HG03432 (cell line): ENCODE measurements around the gene SULT1A4.
"Not testable (repeated sequence)": the region's sequence is repeated elsewhere in the genome, so short reads cannot be mapped to it uniquely, and the experiment has no call there.

ENCODE experiments used
- ATAC-seq: cut with Tn5 transposase; IDR thresholded peaks from one replicate; pipeline ENCODE4 v1.9.1; 2021; ENCODE audit warnings: mild to moderate bottlenecking, moderate library complexity; ENCODE audit not compliant: unreplicated experiment

The SULT1A4 gene

DNA sequence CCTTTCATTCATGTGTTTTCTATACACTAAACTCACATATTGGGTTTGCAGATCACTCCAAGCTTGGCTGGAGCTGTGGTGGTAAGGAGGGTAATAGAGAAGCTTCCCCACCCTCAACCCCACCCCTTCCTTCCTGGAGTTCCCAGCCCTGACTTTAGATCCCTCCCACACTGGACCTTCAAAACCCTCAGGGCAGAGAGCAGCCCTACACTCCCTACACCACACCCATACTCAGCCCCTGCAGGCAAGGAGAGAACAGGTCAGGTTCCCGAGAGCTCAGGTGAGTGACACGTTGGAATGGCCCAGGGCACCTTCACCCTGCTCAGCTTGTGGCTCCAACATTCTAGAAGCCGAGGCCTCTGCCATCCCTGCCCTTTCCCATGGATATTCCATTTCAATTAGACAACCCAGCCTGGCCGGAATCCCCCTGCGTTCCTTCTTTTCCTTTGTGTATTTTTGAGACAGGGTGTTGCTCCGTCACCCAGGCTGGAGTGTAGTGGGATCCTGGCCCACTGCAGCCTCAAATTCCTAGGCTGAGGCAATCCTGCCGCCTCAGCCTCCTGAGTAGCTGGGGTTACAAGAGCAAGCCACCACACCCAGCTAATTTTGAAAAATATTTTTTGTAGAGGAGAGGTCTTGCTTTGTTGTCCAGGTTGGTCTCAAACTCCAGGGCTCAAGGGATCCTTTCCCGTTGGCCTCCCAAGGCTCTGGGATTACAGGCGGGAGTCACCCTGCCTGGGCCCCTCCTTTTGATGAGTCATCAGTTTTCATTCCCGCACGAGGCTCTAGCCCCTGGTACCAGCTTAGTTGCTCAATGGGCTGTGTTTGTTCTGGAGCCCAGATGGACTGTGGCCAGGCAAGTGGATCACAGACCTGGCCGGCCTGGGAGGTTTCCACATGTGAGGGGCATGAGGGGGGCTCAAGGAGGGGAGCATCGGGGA lies at the start of gene SULT1A4:
Gene SULT1A4, plus strand, starts transcription at position 208 of the 941 bp plus-strand sequence. CDS start 1,473 bp downstream, outside the sequence.
- not testable (repeated sequence) for ATAC-seq

DNA sequence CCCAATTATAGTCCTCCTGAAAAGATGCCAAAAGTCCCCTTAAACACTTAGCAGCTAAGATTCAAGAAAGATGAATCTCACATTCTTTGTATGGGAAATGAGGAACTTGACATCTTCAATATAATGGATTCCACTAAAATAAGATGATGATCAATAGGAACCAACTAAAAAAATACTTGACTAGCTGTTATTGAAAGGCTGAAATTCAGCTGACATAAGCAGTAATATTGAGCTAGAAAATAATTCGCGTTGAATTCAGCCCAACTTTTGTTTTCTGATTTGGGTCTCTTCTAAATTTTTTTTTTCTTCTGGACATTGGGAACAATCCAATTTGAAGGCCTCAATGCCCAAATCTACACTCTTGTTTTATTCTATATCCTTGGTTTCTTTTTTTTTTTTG lies 36.1 kb upstream of the SULT1A4 start:
- ATAC-seq = not testable (repeated sequence)

DNA sequence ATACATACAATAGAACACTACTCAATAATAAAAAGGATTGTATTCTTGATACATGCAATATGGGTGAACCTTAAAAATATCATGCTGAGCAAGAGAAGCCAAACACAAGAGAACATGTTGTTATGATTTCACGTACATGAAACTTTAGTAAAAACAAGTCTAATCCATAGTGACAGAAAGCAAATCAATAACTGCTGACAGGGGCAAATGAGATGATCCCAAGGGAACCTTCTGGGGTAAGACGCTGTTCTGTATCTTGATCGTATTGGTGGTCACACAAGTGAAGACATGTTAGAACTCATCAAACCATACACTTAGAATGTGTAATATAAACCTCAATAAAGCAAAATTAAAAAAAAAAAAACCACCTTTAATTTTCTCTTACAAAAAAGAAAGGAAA lies 34.3 kb upstream of the SULT1A4 start:
- not testable (repeated sequence) for ATAC-seq

DNA sequence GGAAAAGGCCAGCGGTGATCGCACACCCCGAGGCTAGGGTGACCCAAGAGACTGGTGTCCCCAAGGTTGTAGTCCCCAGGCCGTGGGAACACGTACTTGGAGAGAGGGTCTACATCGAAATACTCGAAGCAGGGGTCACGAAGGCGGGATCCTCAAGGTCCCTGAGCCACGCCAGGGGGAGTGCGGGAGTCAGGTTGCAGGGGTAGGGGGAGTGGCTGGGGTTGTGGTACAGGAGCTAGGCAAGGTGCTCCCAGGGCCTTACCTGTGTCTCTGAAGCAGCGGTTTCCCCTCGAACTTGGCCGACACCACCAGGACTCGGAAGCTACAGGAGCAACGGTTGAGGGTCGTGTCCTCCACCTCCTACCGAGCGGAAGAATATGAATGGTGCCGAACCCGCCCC lies 6.0 kb upstream of the SULT1A4 start:
- ATAC-seq = peak; percentile 15

DNA sequence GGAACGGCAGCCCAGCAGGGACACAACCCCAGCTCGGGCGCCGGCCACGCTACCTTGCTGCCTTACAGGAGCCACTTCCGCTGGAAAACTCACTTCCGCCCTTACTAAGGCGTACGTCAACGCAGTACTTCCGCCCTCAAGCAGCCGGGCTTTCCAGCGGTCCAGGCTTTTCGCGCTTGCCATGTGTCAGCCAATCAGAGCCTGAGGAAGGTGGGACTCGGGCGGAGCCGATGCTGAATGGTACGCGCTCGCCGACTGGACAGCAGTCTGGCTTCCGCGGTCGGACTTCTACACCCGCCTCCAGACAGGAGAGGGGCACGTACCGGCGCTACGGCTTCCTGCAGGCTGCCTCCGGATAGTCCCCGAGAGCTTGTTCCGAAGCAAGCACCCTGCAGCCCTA lies 5.4 kb upstream of the SULT1A4 start, which contains the start of the genes BOLA2 and SLX1B:
Gene BOLA2, minus strand, starts transcription at position 83 of the 400 bp plus-strand sequence. CDS start 98 bp downstream, outside the sequence.
Gene SLX1B, plus strand, starts transcription at position 265 of the 400 bp plus-strand sequence.
- ATAC-seq = peak; percentile 87

DNA sequence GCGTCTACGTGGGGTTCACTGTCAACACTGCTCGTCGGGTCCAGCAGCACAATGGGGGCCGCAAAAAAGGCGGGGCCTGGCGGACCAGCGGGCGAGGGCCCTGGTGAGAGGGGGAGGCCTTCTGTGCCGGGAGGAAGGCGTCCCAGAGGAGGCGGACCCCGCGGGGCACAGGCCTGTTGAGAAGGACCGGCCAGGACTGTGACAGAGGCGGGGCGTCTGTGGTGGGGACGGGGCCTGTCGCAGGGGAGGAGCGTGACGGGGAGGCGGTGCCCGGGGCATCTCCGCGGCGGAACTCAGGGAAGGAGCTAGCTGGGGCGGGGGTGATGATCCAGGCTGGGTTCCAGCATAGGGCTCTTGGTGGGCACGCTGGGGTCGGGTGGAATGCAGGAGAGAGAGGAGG lies 4.9 kb upstream of the SULT1A4 start:
- peak; percentile 75 for ATAC-seq

DNA sequence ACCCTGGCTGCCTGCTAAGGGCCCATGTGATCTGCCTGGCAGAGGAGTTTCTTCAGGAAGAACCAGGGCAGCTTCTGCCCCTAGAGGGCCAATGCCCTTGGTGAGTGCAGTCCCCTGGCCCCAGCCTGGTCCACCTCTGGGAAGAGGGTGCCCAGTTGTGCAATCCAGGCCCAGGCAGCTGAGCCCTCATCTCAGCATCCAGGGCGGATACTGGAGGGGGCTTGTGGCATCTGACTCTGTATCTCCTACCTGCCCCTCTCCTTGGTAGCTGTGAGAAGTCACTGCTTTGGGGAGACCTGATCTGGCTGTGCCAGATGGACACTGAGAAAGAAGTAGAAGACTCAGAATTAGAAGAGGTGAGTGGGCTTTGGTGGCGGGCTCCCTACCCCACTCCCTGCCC lies 2.1 kb upstream of the SULT1A4 start:
- ATAC-seq = not testable (repeated sequence)

DNA sequence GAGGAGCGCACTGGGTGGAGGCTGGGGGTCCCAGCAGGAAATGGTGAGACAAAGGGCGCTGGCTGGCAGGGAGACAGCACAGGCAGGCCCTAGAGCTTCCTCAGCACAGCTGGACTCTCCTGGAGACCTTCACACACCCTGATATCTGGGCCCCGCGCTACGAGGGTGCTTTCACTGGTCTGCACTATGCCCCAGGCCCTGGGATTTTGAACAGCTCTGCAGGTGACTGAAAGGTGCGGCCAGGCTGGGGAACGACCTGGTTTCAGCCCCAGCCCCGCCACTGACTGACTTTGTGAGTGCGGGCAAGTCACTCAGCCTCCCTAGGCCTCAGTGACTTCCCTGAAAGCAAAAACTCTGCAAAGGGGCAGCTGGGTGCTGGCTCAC lies 926 bp downstream of the SULT1A4 start:
- ATAC-seq = not testable (repeated sequence)

DNA sequence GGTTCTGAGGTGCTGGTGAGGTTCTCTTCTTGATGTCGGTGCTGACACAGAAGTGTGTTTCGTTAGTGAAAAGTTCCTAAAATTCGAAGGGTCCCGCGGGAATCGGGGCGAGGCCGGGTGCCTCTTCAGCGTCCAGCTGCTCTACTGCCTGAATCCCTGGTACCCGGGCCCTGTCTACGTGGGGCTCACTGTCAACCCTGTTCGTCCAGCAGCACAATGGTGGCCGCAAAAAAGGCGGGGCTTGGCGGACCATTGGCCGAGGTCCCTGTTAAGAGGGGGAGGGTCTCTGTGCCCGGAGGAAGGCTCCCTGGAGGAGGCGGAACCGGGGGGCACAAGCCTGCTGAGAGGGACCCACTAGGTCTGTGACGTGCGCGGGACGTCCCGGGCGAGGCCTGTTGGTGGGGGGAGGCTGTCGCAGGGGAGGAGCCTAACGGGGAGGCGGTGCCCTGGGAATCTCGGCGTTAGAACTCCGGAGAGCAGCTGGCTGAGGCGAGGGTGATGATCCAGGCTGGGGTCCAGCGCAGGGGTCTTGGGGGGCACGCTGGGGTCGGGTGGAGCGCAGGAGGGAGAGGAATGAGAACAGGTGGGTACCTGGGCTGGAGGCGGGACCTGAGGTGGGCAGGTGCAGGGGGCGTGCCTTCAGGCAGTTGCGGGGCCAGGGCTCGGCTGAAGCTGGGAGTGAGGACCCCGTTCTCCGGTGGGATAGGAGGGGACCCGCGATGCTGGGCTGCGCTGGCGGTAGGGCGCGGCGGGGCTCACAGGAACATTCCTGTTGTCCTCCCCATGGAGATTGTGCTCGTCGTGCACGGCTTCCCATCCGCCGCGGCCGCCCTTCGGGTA lies 6.5 kb downstream of the SULT1A4 start:
- ATAC-seq = not testable (repeated sequence)

DNA sequence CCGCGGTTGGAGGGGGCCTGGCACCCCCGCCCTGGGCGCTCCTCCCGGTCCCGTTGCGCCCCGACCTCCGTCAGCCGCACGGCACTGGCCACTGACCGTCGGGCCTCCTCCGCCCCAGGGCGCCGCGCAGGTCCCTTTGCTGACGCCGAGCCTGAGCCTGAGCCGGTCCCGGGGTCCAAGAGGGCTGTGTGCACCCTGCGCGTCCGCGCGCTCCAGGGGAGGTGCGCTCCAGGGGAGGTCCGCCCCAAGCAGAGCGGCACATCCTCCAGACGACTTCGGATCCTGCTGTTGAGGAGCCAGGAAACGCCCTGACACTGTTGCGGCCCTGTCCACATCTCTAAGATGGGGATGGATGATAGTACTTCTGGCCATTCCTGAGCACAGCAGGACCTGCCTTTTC lies 7.2 kb downstream of the SULT1A4 start:
- not testable (repeated sequence) for ATAC-seq

DNA sequence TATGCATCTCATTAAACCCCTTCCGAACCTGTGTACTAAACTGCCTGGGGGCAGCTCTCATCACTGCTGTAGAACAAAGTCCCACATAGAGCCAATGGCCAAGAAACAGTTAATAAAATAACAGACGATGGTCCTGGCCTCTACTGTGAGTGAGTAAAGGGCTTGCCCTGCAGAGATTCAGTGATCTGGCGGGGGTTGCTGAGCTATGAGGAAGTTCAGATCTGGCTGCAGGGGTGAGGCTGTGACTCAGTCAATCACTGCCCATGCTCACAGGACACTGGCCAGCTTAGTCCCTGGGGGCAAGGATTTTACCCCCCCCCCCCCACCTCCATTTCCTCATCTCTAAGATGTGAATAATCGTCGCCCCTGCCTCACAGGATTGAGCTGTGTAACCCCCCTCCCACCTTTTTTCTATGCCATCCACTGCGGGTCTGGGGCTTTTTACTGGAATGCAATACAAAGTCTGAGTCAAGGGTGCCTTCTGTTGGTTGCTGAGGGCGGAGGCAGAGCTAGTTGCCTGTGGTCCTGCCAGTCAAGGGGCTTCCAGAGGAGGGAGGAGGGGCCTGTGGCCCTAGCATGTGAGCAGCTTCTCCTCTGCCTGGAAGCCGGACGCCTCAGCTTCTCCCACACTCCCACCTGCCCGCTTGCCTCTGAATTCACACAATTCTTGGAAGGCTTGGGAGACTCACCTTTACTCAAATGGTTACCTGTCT lies 8.1 kb downstream of the SULT1A4 start:
- not testable (repeated sequence) for ATAC-seq

DNA sequence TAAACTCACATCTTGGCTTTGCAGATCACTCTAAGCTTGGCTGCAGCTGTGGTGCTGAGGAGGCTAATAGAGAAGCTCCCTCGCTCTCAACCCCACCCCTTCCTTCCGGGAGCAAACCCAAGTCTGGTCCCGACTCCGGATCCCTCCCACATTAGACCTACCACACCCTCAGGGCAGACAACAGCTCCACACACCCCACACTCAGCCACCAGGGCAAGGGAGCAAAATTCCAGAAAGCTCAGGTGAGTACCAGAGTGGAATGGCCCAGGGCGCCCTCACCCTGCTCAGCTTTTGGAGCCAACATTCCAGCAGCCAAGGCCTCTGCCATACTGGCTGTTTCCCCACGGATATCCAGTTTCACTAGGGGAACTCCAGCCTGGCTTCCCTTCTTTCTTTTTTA lies 9.9 kb downstream of the SULT1A4 start:
- ATAC-seq = not testable (repeated sequence)

DNA sequence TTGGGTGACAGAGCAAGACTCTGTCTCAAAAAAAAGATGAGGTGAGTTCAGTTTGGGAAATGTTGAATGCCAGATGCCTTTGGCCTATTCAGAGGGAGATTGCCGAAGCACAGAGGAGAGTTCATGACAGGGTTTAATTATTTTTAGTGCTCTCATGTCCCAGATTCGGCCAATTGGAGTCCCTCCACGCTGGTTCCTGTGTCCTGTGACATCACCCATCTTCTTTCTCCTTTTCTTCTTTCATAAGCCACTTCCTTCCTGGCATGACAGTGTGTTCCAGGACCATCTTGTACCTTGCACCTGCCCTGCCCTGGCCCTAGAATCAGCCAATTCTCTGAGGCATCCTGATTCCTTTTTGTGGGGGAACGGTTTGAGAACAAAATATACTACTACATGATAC lies 12.4 kb downstream of the SULT1A4 start:
- ATAC-seq = not testable (repeated sequence)

DNA sequence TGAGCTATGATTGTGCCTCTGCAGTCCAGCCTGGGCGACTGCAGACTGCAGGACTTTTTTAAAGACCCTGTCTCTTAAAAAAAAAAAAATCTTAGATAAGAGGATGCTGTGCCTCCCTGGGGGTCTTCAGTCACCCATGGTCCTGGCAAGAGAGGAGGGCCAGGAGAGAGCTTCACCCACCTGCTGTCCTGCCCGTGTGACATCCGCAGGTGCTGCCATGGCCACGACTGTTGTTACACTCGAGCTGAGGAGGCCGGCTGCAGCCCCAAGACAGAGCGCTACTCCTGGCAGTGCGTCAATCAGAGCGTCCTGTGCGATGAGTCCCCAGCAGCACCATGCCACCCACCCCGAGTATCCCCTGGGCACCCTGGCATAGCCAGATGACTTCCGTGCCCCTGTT lies 22.6 kb downstream of the SULT1A4 start:
- ATAC-seq = not testable (repeated sequence)

DNA sequence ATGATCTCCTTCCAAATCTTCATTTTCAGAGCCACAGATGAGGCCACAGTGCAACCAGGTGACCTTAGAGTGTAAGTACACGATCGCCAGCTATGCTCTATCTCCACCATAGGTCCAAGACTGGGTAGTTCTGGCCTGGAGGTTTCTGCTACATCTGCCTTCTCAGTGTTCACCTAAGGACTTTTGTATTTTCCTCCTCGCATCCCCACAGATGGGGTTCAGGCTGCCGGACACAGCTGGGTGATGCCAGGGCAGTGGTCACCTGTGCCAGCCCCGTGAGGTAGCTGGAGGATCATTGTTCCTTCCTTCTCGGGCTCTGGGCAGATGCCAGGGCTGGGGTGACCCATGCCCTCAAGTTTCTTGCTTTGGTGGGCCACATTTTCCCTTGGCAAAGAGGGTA lies 46.6 kb downstream of the SULT1A4 start, which contains the start of gene NPIPB12:
Gene NPIPB12, minus strand, starts transcription at position 101 of the 400 bp plus-strand sequence.
- ATAC-seq = not testable (repeated sequence)
